ENCODE measurements around the gene PGBD2.
"Not testable (repeated sequence)": the region's sequence is repeated elsewhere in the genome, so short reads cannot be mapped to it uniquely, and the experiment has no call there.

Gene PGBD2

DNA sequence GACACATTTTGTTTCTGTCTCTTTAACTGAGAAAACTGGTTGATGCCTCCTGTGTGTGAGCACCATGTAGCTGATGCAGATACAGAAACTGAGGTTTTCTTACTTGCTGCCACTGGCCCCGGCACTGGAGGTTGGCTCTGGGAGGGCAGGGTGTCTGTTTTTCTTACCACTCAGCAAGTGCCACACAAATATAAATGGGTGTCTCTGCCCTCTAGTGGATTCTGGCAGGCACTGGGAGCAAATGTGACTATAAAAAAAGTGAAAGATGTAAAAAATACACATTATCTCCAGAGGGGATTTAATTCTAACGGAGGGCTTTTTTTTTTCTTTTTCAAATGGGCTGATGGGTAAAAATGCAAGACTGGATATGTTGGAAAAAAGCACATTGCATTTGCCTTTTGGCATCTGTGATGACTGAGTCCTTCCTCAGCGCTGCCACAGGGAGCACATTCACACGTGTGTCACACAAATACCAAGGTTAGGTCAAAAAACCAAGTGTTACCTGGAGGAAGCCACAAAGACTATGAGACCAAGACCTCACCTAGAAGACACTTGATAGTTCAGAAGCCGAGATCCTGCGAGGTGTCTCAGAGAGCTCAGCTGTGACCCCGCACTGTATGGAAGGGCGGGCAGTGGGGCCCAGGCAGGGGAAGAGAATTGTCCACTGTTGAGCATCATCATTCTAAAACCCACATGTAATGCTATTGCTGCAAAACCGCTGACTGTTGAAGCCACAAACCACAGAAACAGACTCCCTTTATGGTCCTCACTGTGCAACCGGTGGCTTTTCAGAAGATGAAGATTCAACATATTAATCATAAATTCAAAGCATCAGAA, 18.9 kb downstream of the PGBD2 start:
- no peak for DNase-seq (ENCODE audit: extremely low read depth in 1 of 2, low read depth in 1 of 2)

DNA sequence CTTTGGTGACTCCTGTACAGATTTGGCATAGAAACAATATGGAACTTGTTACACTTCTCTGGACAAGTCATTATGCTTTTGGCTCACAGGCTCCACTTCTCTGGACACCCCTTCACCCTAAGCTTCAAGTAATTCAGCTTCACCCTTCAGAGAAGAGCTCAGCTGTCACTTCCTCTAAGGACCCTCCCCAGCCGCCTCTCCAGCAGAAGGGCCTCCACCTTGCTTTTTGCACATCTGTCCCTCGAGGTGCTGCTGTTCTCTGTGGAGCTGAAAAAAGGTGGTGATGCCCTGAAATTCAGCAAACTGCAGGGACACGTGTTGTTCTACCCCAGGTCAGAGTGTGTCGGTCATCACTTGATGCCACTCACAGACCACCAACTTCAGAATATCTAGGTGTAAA, 19.8 kb downstream of the PGBD2 start:
- not testable (repeated sequence) for DNase-seq (ENCODE audit: extremely low read depth in 1 of 2, low read depth in 1 of 2)

DNA sequence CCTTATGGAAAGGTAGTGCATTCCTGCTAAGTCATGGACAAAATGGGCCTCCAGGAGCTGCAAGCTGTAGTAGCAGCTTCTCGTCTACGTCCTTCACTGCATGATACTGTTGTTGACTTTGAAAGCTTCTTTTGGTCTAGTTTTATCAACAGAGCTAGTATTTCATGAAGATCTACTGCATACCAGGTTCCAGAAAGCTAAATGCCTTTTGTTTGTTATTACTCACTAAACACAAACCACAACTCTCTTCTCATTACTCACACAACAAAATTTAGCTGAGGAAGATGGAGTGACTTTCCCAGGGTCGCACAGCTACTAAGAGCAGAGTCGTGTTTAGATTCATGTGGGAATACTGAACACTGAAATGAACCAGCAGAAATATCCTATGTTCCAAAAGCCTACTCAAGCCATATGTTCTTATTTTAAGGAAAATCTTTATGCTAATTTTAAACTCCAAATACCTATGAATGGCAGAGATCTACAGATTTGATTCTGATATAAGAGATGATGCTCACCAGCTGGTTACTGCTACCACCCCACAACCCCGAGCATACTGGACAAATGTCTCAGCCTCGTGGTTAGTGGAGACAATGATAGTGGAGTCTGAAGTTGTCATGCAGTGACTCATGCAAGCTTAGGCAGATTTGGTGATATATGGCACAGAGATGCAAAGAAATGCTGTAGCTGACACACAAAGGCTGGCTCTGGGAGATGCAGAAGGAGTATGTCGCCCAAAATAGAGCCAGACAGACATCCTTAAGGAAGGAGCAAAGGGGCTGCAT, 20.6 kb downstream of the PGBD2 start:
- DNase-seq (ENCODE audit: extremely low read depth in 1 of 2, low read depth in 1 of 2): no peak

DNA sequence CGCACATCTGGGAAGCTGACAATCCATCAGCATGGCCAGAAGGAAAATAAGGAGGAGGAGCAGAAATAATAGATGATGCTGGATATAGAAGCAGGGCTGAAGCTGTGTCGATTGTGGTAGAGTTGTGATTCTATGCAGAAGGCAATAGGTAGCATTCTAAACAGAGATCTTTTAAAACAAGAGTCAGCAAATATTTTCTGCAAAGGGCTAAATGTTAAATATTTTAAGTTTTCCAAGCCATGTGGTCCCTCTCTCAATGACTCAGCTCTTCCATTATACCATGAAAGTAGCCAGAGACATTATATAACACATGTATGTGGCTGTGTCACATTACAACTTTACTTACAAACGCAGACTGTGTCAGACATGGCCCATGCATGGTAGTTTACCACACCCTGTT, 21.2 kb downstream of the PGBD2 start:
- not testable (repeated sequence) for DNase-seq (ENCODE audit: extremely low read depth in 1 of 2, low read depth in 1 of 2)

DNA sequence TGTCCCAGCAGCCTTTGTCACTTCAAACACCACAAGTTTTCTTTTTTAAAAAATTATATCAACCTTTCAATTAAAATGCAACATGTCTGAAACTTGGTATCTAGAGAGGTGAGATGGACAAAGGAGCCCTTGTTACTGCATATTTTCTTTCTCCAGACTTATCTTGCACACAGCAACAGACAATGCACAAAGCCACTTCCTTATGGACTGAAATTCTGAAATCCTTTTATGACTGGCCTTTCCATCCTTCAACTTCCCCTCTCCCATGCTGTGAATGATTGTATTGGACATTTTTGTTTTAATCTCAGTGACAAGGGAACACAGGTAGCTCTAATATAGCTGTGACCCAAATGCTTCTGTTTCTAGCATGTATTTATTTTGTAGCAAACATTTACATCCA, 22.1 kb downstream of the PGBD2 start:
- not testable (repeated sequence) for DNase-seq (ENCODE audit: extremely low read depth in 1 of 2, low read depth in 1 of 2)

DNA sequence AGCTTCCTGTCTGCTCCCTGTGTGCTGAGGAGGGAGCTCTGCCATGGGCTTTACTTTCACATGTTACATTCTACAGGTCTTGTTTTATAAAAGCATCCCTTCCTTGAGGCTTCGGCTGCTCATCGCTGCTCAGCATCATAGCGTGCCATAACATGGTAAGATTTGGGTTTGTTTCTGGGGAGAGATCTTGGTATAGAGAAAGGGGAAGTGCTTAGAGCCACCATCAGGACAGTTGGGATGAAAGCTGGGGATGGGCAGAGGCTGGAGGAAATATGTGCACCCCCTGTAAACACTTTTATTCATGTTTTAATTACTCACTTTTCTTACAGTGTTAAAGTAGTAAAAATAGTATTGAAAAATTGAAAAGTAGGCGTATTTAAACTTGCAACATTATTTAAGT, 24.0 kb downstream of the PGBD2 start:
- DNase-seq (ENCODE audit: extremely low read depth in 1 of 2, low read depth in 1 of 2): not testable (repeated sequence)

DNA sequence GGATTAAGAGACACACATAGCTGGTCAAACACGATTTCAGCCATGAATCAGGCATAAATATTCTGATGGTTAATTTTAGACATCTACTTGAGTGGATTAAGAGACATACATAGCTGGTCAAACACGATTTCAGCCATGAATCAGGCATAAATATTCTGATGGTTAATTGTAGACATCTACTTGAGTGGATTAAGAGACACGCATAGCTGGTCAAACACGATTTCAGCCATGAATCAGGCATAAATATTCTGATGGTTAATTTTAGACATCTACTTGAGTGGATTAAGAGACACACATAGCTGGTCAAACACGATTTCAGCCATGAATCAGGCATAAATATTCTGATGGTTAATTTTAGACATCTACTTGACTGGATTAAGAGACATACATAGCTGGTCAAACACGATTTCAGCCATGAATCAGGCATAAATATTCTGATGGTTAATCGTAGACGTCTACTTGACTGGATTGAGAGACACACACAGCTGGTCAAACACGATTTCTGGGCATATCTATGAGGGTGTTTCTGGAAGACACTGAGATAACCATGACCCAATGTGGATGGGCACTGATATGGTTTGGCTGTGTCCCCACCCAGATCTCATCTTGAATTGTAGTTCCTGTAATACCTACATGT, 32.3 kb downstream of the PGBD2 start:
- DNase-seq (ENCODE audit: extremely low read depth in 1 of 2, low read depth in 1 of 2): not testable (repeated sequence)

DNA sequence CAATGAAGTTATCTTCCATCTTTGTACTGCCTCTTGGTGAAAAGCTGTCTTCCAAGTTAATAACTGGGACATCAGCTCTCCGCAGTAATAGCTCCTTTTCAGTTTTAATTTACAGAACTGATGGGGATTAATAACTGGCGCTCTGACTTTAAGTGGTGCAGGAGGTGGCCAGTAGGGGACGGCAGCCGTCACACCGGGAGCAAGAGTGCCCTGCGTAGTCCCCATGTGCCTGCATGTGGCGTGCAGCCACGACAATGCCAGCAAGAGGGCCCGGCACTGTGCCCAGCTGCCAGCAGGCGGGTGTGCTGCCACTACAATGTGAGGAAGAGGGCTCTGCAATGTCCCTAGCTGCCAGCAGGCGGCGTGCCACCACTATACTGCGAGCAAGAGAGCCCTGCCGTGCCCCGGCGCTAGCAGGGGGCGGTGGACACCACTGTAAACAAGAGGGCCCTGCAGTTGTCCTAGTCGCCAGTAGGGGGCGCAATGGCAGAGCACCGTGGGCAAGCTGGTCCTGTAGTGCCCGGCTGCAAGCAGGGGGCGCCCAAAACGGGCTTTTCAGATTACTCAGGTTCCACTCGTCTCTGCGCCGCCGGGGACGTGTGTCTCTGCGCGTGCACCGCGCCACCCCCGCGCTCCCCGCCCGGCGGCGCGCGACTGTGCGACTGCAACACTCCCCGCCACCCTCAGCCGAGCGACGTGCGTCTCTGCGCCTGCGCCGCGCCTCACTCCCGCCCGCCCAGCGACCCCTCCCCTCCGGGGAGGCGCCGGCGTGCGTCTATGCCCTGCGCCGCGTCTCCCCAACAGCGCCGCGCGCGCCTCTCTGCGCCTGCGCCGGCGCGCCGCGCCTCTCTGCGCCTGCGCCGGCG, 38.3 kb downstream of the PGBD2 start:
- not testable (repeated sequence) for DNase-seq (ENCODE audit: extremely low read depth in 1 of 2, low read depth in 1 of 2)

DNA sequence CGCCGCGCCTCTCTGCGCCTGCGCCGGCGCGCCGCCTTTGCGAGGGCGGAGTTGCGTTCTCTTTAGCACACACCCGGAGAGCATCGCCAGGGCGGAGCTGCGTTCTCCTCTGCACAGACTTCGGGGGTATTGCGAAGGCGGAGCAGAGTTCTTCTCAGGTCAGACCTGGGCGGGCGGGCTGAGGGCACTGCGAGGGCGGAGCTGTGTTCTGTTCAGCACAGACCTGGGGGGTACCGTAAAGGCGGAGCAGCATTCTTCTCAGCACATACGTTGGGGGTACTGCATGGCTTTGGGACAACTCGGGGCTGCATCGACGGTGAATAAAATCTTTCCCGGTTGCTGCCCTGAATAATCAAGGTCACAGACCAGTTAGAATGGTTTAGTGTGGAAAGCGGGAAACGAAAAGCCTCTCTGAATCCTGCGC, 39.0 kb downstream of the PGBD2 start:
- not testable (repeated sequence) for DNase-seq (ENCODE audit: extremely low read depth in 1 of 2, low read depth in 1 of 2)

DNA sequence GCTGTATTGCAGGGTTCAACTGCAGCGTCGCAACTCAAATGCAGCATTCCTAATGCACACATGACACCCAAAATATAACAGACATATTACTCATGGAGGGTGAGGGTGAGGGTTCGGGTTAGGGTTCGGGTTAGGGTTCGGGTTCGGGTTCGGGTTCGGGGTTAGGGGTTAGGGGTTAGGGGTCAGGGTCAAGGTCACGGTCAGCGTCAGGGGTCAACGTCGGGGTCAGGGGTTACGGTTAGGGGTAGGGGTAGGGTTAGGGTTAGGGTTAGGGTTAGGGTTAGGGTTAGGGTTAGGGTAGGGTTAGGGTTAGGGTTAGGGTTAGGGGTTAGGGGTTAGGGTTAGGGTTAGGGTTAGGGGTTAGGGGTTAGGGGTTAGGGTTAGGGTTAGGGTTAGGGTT, 39.4 kb downstream of the PGBD2 start:
- DNase-seq (ENCODE audit: extremely low read depth in 1 of 2, low read depth in 1 of 2): not testable (repeated sequence)

DNA sequence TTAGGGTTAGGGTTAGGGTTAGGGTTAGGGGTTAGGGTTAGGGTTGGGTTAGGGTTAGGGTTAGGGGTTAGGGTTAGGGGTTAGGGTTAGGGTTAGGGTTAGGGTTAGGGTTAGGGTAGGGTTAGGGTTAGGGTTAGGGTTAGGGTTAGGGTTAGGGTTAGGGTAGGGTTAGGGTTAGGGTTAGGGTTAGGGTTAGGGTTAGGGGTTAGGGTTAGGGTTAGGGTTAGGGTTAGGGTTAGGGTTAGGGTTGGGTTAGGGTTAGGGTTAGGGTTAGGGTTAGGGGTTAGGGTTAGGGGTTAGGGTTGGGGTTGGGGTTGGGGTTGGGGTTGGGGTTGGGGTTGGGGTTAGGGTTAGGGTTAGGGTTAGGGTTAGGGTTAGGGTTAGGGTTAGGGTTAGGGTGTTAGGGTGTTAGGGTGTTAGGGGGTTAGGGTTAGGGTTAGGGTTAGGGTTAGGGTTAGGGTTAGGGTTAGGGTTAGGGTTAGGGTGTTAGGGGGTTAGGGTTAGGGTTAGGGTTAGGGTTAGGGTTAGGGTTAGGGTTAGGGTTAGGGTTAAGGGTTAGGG, 39.9 kb downstream of the PGBD2 start:
- not testable (repeated sequence) for DNase-seq (ENCODE audit: extremely low read depth in 1 of 2, low read depth in 1 of 2)

Measured in activated CD8-positive, alpha-beta memory T cell treated with anti-CD3 and anti-CD28 coated beads for 1 hour (primary cell).